Measurements from ENCODE around the gene CHRND.

- TF ChIP-seq, protein P1, sequence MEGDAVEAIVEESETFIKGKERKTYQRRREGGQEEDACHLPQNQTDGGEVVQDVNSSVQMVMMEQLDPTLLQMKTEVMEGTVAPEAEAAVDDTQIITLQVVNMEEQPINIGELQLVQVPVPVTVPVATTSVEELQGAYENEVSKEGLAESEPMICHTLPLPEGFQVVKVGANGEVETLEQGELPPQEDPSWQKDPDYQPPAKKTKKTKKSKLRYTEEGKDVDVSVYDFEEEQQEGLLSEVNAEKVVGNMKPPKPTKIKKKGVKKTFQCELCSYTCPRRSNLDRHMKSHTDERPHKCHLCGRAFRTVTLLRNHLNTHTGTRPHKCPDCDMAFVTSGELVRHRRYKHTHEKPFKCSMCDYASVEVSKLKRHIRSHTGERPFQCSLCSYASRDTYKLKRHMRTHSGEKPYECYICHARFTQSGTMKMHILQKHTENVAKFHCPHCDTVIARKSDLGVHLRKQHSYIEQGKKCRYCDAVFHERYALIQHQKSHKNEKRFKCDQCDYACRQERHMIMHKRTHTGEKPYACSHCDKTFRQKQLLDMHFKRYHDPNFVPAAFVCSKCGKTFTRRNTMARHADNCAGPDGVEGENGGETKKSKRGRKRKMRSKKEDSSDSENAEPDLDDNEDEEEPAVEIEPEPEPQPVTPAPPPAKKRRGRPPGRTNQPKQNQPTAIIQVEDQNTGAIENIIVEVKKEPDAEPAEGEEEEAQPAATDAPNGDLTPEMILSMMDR (IDR thresholded peaks at IDR 0.05), result no peak
- TF ChIP-seq EP300 (IDR thresholded peaks at IDR 0.05) (no peak), POLR2A (IDR thresholded peaks at IDR 0.05) (no peak)
Observed at GRCh38 chr2:232538671-232539070, 12.7 kb downstream of the CHRND start.
